Measurements from ENCODE around the gene RCAN1.
"Not testable (repeated sequence)": the region's sequence is repeated elsewhere in the genome, so short reads cannot be mapped to it uniquely, and the experiment has no call there.

Gene RCAN1

GRCh38 chr21:34621434-34622350, 6.8 kb upstream of the RCAN1 start:
- DNase-seq (ENCODE audit: low spot score) = no peak

DNA sequence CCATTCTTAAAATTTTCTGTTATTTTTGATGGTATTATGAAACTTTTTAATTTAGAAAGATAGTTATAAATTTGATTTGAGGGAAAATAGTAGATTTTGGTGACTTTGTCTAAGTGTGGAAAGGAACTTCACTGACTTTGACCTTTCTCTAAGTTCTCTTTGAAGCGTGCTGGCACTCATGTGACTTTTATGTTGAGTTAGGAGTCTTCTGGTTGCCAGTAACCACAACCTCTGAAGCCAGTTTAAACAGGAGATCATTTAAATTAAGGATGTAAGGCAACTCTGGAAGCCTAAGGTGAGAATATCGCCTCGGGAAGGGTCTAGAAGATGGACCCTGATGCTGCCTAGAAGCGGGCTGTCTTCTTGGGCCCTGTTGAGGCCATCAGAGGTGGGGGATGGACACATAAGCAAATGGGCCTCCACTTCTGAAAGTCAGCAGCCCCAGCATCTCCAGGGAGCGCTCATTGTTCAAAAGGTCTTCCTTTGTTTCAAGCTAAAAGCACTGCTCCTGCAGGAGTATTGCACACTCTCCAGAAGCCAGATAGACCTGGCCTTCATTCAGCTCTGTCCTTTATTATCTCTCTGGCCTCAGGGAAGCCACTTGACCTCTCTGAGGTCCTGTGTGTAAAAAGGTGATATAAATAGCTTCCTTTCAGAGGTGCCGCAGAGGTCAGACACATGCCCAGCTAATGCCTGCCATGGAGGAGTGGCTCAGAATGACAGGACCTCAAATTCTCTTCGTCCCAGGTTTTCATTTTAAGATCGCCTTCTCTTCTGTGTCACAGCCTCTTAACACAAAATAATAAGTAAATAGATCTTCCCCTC, 5.1 kb upstream of the RCAN1 start:
- no peak for DNase-seq (ENCODE audit: low spot score)

- DNase-seq (ENCODE audit: low spot score) = no peak
These were observed 4.0 kb upstream of the RCAN1 start for GRCh38 chr21:34618941-34619340.

GRCh38 chr21:34617753-34618339, 2.9 kb upstream of the RCAN1 start:
- DNase-seq (ENCODE audit: low spot score) = no peak

GRCh38 chr21:34615487-34615814, 538 bp upstream of the RCAN1 start:
- DNase-seq (ENCODE audit: low spot score) = no peak

- DNase-seq (ENCODE audit: low spot score) = no peak
These were observed 960 bp downstream of the RCAN1 start for GRCh38 chr21:34613679-34614627.

DNA sequence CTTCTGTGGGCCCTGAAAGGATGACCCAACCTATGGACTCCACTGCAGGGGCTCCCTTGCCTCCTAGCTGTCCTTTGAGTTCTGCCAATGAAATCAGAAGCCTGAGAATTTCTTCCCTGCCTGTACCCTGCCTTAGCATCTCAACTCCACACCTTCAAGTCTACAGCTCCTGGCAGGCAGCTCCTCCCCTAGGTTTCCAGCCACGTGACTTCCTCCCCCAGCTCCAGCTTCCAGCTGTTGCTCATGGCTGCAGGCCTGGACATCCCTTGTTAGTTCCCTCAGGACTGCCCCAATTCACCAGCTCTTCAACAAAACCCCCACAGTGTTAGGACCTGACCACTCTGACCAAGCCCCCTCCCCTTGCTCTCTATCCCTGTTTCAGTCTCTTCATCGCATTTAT, 2.4 kb downstream of the RCAN1 start:
- no peak for DNase-seq (ENCODE audit: low spot score)

DNA sequence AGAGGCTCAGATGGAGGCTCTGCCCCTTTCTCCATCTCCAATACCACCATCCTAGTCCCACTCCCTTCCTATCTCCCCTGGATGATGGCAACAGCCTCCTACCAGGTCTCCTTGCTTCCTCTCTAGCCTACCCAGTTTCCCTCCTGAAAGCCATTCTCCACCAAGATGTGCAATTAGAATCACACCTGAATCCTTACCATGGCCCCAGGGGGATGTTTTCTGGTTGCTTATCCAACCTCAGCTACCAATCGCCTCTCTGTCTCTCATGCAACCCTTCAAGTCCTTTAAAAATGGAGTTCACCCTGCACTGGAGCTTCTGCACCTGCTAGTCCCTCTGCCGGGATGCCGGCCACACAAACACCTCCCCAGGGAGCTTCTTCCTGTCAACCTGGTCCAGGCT, 2.9 kb downstream of the RCAN1 start:
- no peak for DNase-seq (ENCODE audit: low spot score)

GRCh38 chr21:34611528-34611927, 3.4 kb downstream of the RCAN1 start:
- no peak for DNase-seq (ENCODE audit: low spot score)

DNA sequence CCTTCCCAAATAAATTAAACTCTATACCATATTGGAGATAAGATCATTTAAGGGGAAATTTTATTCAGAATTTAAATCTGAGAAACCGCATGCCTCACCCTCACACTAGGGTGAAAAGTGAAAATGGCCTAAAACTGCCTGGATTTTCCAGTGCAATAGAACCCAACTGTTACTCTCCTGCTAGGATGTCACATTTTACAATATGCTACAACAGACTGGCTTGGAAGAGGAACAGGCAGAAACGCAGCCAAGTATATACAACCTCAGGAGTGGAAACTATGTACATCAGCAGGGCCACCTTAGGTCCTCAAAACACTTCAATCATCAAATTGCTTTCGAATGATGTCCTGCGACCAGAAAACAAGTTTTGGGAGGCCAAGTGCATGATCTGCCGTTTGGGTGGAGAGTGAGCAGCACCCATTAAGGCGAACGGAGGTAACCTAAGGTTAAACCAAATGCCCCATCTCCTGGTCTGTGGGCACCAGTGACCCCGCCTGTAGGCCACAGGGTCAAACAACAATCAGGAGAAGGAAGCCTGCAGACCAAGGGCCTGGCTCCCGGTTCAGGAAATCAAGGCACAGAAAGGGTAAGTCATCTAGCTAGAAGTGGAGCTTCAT, 4.9 kb downstream of the RCAN1 start:
- DNase-seq (ENCODE audit: low spot score) = no peak

DNA sequence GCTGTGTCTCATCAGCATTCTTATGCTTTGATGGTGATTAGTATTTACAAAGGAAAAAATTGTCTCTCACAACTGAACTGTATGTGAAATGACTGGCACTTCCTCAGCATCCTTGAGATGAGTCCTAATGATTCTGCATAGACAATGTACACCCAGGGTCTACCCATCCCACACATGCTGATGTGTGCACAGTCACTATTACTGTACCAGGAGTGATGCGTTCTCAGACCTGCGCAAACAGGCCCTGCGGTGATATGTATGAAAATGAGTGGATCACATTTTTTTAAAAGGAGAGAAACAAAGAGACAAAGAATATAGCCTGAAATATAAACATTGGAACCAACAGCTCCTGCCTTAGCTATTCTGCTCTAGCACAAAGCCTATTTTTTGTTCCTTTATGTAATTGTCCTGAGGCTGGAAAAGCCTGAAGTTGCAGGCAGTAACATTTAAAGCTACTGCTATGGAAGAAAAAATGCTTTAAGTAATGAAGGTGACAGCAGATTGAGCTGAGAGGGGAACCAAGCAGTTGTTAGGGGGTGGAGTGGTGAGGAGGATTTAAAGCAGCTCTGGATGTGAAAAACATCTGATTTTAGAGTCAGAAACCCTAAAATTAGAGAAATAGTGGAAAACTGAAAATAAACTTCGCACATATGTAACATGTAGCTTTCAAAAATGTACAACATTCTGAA, 5.5 kb downstream of the RCAN1 start:
- no peak for DNase-seq (ENCODE audit: low spot score)

DNA sequence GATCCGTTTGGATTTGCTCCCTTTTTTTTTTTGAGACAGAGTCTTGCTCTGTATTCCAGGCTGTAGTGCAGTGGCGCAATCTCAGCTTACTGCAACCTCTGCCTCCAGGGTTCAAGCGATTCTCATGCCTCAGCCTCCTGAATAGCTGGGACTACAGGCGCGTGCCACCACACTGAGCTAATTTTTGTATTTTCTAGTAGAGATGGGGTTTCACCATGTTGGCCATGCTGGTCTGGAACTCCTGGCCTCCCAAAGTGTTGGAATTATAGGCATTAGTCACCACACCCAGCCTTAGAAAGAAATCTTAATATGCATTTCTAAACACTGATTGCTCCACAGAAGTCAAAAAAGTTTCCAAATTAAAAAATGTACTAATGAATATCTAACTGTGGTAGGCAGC, 7.5 kb downstream of the RCAN1 start:
- not testable (repeated sequence) for DNase-seq (ENCODE audit: low spot score)

DNA sequence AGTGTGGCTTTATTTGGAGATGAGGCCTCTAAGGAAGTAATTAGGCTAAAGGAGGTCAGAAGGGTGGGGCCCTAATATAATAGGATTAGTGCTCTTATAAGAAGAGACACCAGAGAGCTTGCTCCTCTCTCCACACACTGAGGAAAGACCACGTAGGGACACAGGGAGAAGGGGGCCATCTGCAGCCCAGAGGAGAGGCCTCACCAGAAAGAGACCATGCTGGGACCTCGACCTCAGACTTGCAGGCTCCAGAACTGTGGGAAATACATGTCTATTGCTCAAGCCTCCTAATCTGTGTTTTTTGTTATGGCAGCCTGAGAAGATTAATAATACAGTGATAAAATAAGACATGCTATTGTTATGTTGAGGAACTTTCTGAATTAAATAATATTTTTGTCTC, 8.3 kb downstream of the RCAN1 start:
- DNase-seq (ENCODE audit: low spot score) = no peak

- no peak for DNase-seq (ENCODE audit: low spot score)
These were observed 8.9 kb downstream of the RCAN1 start for GRCh38 chr21:34606051-34606450.

DNA sequence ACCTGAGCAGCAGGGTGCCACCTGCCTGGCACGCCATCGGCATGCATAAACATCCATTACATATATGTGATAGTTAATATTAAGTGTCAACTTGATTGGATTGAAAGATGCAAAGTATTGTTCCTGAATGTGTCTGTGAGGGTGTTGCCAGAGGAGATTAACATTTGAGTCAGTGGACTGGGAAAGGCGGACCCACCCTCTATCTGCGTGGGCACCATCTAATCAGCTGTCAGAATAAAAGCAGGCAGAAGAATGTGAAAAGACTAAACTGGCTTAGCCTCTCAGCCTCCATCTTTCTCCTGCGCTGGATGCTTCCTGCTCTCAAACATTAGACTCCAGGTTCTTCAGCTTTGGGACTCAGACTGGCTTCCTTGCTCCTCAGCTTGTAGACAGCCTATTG, 10.0 kb downstream of the RCAN1 start:
- not testable (repeated sequence) for DNase-seq (ENCODE audit: low spot score)

- DNase-seq (ENCODE audit: low spot score) = no peak
These were observed 10.4 kb downstream of the RCAN1 start for GRCh38 chr21:34604556-34604955.

DNA sequence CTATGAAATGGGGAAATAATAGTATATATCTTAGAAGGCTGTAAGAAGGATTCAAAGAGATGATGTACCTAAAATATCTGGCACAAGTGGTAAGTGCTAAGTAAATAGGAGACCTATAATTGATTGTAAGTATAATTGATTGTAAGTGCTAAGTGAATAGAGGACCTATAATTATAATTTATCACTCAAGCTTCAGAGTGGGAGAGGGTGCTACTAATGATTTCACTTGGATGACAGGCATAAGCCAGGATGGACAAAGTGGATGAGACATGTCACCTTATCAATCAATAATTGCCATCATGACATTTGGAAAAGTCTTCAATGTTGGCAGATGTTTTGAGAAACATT, 11.2 kb downstream of the RCAN1 start:
- DNase-seq (ENCODE audit: low spot score) = no peak

DNA sequence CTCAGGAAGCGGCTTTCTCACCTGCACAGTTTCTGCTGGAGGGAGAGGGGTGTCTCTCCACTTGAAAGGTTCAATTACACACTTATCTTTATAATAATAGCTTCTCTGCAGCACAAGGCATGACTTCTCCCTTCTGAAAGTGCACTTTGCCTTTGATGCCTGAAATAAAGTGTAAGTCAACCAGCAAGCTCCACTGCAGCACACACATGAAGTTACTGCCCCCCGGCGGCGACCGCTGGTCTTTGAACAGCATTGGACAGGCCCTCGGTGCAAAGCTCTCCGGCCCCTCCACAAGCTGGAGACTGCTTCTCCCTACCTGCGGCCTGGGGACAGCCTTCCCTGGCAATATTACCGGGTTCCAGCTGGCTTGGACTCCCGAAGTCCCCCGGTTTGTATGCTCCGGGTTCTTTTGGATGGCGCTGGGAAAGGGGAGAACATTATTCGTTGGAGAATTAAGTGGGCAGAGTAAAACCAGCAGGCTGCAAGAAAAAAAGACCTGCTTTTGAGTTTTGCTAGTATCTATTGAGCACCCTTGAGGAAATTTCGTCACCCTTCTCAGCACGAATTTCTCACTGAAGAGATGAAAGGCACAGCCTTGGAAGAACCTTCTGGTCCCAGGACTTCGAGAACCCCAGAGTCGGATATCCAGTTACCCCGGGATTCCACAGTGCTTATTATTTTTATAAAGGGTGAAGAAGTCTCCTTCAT, 11.8 kb downstream of the RCAN1 start:
- peak; percentile 88 for DNase-seq (ENCODE audit: low spot score)

DNA sequence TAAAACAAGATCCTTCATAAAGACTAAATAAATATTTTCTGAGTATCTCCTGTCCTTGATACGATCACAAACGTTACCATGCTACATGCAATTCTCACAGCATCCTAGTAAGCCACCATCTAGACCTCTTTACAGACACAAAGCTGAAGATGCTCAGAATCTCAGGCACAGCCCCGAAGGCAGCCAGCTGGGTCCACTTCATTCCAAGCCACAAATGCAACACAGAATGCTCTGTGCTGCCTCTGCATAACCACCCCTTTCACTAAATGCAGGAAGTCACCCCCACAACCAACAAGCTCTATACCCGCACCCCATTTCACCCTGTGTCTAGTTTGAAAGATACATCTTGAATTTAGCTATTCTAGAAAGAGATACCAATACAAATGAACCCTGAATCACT, 12.9 kb downstream of the RCAN1 start:
- no peak for DNase-seq (ENCODE audit: low spot score)

DNA sequence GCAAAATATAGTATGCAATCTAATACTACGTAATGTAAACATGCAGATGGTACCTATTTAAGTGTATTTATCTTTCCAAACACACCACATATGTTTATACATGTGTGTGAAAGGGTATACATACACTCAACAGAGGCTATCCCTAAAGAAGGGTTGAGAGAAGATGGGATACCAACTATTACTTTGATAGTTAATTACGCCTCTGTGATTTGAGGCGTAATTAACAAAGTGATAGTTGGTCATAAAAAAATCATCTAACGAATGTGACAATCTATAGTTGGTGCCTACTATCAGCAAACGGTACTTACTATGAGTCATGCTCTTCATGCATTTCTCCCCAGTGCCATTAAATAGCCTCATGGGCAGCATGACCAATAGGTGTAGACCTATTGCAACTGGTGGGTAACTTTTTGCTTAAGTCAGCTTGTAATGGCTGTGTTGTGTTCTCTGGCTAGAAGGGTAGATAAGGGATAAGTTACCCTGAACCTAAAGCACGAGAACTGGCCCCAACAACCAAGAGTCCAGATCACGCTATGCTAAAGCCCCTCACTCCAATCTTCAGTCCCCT, 15.3 kb downstream of the RCAN1 start:
- DNase-seq (ENCODE audit: low spot score) = no peak

Data from ecto neural progenitor cell (in vitro differentiated cells).